NCI-H2227 (cell line): Measurements from ENCODE around the gene WIZ.
"Not testable (repeated sequence)": the region's sequence is repeated elsewhere in the genome, so short reads cannot be mapped to it uniquely, and the experiment has no call there.

ENCODE experiments used
- DNase-seq: peaks from one replicate; lab custom pipeline; 2025; ENCODE audit not compliant: unreplicated experiment; lab: John Stamatoyannopoulos, UW

The WIZ gene

DNA sequence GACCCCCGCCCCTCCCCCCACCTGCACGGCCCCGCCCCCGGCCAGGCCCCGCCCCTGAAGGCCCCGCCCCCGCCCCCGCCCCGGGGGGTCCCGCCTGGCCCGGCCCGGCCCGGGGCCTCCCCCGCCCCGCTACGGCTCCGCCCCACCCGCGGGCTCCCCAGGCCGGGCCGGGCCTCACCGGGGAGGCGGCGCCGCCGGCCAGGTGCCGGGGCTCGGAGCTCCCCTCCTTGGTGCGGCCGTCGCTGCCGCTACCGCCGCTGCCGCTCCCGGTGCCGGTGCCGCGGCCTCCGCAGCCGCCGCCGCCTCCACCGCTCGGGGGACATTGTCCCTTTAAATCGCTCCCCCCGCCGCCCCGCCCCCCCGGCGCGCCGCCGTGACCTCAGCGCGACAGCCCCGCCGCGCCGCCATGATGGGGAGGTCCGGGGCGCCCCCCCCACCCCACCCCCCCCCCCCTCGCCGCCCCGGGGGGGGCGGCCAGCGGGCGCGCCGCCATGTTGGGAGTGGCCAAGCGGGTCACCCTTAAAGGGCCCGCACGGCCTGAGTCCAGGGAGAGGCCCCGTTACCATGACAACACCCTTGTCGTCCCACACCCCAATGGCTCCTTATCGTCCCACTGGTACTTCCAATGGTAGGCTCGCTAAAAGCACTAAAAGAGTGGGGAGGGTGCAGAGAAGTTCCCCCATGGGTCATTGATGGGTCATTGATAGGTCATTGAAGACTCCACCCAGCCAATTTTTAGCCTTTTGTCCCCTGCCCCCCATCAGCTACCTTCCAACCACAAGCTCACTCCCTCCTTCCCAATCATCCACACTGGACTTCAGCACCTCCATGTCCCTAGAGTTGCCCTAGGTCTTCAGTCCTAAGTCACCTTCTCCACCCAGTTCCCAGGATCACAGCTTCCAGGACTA is at the start of gene WIZ:
TSS of gene WIZ (minus strand) at position 337 of the 908 bp plus-strand sequence. CDS start 1,649 bp downstream, outside the sequence.
- DNase-seq: peak; percentile 79

- no peak for DNase-seq
Measured at GRCh38 chr19:15498910-15499309, 49.2 kb upstream of the WIZ start.

- no peak for DNase-seq
Measured at GRCh38 chr19:15498156-15498858, 48.6 kb upstream of the WIZ start.

GRCh38 chr19:15495151-15495550 is 45.4 kb upstream of the WIZ start:
- no peak for DNase-seq

- no peak for DNase-seq
Measured at GRCh38 chr19:15488489-15489226, 38.9 kb upstream of the WIZ start.

GRCh38 chr19:15487038-15487437 is 37.3 kb upstream of the WIZ start:
- no peak for DNase-seq

- DNase-seq: not testable (repeated sequence)
Measured at GRCh38 chr19:15485768-15486167, 36.0 kb upstream of the WIZ start.

- not testable (repeated sequence) for DNase-seq
Measured at GRCh38 chr19:15480996-15481395, 31.2 kb upstream of the WIZ start.

GRCh38 chr19:15479391-15480345 is 29.9 kb upstream of the WIZ start, which contains the start of gene PGLYRP2:
PGLYRP2 (minus strand) TSS chr19:15479501; CDS start chr19:15479371, 130 bp downstream.
- DNase-seq: no peak

- DNase-seq: no peak
Measured at GRCh38 chr19:15476325-15476724, 26.6 kb upstream of the WIZ start.

DNA sequence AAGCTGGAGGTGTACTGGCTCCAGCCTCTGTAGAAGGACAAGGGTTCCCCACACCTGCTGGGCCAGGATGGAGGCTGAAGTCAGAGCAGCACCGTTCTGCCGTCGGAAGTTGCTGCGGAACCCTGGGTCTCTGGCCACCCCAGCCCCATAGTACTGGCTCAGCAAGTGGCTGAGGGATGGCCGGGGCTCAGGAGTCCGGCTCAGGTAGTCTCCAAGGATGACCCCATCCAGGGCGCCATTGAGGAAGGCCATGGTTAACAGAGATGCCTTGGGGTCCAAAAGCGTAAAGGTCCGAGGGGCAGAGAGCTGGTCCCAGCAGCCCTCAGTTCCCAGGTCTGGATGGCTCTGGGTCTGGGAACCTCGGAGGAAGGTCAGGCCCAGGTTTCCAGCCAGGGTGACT is 25.9 kb upstream of the WIZ start:
- no peak for DNase-seq

DNA sequence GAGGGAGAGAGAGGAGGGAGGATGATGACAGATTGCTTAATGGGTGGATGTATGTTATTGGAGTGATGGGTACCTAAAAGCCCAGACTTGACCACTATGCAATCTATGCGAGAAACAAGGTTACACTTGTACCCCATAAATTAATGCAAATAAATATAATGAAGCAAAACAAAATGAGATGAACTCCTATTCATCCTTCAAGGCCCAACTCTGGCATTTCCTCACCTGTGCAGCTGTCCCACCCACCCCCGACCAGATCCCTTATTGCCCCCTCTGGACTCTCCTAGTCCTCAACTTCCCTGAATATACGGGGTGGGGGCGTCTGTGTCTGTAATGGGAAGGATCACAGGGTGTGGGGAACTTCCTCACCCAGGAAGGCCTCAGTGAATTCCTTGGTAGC is 25.4 kb upstream of the WIZ start:
- DNase-seq: no peak

- DNase-seq: not testable (repeated sequence)
Measured at GRCh38 chr19:15473821-15474220, 24.1 kb upstream of the WIZ start.

- DNase-seq: no peak
Measured at GRCh38 chr19:15471639-15472101, 21.9 kb upstream of the WIZ start.

DNA sequence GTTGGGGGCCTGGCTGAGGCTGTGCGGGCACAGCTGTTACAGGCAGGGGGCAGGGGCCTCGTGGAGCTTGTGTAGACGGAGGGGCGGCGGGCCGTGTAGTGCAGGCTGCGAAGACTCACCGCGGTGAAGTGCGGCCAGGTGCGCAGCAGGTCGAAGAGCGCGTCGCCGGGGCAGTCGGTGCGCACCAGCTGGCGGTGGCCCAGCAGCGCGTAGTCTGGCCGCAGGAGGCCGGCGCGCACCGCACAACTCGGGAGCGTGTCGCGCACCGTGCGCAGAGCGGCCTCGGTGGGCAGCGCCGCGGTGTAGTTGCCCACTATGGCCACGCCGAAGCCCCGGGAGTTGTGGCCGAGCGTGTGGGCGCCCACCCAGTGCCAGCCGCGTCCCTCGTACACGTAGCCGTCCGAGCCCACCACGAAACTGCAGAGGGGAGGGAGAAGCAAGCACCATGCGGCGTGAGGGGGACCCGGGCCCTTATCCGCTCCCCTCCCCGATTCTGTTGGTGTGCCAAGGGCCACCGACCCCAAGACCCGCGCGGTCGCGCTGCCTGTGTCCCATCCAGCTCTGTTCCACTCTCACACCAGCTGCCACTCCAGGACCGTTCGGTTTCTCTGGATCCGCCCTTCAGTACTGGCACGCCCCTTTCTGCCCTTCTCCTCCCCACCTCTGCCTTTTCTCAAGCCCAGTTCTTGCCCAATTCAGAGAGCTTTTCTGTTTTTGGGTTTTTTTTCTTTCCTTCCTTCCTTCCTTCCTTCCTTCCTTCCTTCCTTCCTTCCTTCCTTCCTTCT is 19.9 kb upstream of the WIZ start:
- DNase-seq: no peak

GRCh38 chr19:15468675-15469512 is 19.1 kb upstream of the WIZ start:
- DNase-seq: no peak

DNA sequence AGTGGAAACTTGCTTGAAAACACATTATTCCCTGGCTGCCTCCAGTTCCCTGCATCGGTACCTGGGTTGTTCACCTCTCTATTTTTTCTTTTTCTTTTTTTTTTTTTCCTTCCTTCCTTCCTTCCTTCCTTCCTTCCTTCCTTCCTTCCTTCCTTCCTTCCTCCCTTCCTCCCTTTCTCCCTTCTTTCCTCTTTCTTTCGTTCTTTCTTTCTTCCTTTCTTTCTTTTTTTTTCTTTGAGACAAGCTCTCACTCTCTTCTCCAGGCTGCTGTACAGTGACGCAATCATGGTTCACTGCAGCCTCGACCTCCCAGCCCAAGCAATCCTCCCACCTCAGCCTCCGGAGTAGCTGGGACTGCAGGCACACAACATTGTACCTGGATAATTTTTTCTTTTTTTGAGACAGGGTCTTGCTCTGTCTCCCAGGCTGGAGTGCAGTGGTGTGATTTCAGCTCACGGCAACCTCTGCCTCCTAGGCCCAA is 18.0 kb upstream of the WIZ start:
- no peak for DNase-seq
